ENCODE measurements around the gene RBM39.

Gene RBM39

DNA sequence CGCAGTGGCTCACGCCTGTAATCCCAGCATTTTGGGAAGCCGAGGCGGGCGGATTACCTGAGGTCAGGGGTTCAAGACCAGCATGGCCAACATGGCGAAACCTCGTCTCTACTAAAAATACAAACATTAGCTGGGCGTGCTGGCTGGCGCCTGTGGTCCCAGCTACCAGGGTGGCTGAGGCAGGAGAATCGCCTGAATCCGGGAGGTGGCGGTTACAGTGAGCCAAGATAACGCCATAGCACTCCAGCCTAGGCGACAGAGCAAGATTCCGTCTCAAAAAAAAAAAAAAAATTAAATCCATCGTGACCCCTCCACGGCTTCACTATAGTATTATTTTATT lies 76.1 kb downstream of the RBM39 start:
- DNase-seq, result no peak

DNA sequence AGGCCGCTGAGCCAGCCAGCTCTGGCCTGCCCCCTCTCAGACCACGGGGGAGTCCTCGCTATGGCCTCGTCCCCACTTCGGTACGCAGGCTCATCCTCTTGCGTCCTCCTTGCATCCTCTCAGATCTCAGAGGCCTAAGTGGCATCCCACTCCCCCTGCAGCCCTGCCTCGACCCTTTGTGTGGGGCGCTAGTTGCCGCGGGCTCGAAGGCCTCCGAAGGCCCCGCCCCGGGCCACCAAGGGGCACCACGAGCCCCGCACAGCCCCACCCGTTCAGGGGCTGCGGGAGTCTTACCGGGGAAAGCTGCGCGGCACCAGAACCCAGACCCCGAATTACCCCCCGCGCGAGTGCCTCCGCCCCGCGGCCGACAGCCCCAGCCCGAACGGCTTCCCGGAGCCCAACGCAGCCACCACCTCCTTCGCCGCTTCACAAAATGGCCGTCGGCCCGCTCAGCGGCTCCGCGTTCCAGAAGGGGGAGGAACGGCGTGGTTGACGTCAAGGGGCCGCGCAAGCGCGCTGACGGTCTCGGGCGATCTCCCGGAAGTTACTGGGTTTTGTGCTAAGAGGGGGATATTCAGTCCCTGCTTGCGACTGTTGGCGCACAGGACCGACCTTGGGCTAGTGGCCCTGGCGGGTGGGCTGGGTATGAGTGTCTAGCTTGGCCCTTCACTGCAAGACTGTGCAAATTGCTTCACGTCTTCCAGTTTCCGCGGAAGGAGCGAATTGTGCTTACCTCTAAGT lies 77.4 kb downstream of the RBM39 start, which contains the start of the genes CPNE1 and RBM12:
CPNE1 (minus strand) TSS at position 435 of the 741 bp plus-strand sequence. CDS start 31,977 bp downstream, outside the sequence.
RBM12 (minus strand) TSS at position 435 of the 741 bp plus-strand sequence. CDS start 9,578 bp downstream, outside the sequence.
- DNase-seq, result peak; percentile 93

DNA sequence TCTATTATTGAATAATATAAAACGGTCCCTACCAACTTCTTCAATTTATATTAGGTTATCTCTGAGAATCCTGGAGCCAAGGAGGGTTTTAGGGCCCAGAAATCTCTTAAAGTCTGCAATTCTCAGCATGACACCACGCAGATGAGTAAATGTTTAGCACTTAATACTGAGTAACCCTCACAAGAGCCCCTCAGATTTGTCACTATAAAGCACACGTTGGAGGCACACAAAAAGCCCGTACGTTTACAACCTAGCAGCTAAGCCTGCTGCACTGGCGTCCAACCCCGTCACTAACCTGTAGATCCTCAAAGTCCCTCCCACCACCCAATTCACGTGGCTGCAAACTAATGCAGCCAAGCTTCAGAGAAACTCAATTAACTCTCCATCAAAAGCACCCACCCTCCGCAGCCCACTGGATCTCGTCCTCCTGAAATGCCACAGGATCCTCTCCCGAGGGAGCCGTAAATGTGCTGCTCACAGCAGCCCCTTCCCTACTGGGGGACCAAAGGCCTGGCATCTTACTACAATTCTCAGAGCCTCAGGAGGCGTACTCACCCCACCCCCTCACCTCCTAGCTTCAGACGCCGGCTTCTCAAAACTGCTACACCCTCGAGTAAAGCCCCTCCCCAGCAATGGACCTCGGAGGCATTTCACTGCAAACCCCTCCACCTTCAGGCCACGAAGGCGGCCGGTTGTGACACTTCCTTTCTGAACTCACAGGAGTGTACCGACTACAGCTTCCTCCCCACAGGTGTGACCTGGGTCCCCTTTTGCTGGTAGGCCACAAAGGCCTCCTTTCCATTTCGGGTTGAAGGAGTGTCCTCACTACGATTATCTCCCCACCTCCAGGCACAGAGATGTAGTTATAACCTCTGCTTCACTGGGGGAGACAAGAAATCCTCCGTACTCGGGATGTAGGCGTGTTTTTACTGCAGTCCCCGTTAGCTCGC lies 78.3 kb downstream of the RBM39 start:
- DNase-seq, result peak; percentile 66

DNA sequence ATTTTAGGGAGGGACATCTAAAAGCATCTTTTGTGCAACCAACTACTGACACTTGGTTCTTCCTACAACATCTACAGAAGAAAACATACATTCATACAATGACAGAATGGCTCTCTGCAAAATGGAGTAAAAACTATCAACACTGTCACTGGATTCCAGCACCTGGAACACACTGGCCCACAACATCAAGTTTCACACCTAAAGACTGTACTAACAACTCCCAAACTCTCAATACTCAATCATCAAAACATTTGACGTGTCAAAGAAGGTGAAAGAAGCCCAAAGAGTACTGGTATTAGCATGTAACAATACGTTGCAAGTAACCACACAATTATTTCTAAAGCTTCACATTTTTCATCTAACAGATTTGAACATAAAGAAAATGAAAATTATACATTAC lies 79.5 kb downstream of the RBM39 start:
- DNase-seq, result peak; percentile 18

DNA sequence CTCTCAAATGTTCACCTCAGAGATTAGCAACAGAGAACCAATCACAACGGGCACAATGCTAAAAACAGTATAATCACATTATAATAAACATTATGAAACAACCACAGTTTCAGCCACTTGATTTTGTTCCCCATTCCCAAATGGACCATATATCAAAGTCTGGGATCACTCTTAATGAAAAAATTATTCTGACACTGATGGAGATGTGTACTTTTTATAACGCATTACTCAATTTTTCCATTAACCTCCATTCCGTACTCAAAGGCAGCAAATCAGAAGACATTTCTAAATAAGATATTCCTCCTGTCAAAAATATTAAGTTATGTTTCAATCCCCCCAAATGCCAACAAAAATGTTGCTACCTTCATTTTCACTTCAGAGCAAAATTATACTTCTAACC lies 80.2 kb downstream of the RBM39 start:
- DNase-seq, result no peak

DNA sequence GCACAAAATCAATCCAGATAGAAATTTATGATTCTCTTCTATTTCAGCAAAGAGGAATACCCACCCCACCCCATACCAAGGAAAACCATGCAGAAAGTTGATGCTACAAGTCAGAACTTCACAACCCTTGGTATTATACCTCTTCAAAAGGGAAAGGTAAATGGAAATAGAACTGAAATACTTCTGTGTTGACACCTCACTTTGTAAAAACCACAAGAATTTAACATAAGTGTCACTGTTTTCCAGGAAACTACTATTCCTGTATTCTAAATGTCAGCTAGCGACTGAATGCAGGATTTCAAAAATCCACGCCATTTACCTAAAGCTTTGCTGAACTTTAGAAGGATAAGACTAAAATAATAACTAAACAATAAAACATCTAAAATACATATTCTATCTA lies 81.0 kb downstream of the RBM39 start:
- DNase-seq, result no peak

DNA sequence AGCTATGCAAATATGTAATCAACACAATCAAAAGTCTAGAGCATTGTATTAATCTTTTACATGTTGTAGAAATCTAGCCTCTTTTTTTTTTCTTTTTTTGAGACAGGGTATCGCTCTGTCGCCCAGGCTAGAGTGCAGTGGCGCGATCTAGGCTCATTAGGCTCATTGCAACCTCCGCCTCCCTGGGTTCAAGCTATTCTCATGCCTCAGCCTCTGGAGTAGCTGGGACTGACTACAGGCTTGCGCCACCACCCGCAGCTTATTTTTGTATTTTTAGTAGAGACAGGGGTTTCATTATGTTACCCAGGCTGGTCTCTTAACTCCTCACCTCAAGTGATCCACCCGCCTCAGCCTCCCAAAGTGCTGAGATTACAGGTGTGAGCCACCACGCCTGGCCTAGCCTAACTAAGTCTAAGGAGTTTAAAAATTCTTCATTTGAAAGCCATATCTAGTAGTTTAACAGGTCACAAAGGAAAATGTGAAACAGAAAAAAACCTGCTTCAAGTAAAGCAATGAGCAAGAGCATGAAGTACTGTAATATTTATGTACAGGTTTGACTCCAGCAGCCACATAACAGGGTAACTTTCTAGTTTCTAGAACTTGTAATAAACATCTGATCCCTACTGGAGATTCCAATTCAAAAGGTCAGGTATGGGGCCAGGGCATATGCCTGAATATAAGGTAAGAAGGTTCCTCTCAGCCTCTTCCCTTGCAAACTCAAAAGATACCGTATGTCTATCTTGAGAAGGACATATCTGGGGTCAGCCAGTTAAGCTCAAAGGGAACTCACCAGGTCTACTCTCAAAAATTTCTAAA lies 81.7 kb downstream of the RBM39 start:
- peak; percentile 42 for DNase-seq

DNA sequence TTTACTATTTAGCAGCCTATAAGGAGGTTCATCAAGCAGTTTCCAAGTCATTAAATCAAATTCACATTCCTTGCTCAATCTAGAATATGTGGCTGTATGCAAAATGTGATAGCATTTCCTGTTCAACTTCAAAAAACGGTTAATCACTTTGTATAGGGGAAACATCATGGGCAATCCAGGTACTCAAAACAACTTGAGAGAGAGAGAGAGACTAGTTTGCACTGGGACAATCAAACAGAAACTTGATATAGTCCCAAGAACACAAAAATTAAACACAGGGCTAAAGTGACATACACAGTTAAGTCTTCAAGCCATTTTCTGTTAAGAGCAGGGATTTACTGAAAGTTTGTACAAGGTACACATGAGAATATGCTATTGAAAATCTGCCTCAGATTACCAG lies 84.8 kb downstream of the RBM39 start:
- DNase-seq, result no peak

DNA sequence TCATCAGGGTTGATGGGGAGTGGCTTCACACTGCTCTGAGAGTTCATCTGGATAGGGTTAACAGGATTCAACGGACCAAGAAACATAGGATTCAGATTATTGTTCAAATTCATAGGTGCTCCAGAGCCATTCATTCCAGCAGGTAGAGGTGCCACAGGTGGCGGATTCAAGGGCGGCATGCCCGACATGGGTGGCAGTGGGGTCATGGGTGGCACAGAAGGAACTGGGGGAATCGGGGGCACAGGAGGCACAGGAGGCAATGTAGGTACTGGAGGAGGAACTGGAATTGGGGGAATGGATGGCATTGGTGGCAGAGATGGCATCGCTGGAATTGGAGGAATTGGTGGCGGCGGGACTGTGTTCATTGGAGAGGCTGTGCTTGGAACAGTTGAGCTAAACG lies 87.6 kb downstream of the RBM39 start:
- no peak for DNase-seq

DNA sequence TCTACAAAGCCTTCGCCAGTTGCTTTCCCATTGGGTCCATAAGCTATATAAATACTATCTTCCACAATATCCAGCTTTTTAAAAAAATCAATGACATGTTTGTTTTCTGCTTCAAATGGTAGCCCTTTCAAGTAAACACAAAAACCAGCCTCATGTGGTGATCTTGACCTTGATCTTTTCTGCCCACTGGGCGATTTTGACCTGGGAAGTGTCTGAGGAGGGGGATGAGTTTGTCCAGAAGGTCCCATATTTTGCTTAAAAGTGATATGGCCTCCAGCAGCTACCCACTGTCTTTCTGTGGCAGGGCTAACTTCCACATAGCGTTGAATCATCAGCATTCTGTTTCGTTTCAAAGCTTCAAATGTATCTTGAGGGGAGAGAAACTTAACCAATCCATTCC lies 88.2 kb downstream of the RBM39 start:
- no peak for DNase-seq

Data from stimulated activated CD4-positive, alpha-beta T cell treated with anti-CD3 and anti-CD28 coated beads, Interleukin-4, amount 100 ng/mL, for 24 hours (primary cell).